HepG2 (cell line): ENCODE results near the gene SREBF1. TPM values are rescaled to one million over a fixed set of nuclear protein-coding genes. Genes with fewer than 3 reads are reported as not detected.

Experiments
- ATAC-seq: fragments of 200-7000 bp; cut with Tn5 transposase; 3 replicates; pipeline ENCODE4 v1.9.1; 2020; ENCODE audit warnings: mild to moderate bottlenecking, moderate library complexity
- BruUV-seq: library from RNA; stranded (reverse); fragments of 400-500 nt; replicated peaks from 2 replicates; lab custom pipeline; 2021; lab: Mats Ljungman, UMichigan
- CTCF ChIA-PET: fragments of 300-600 bp; formaldehyde crosslinking; extraction: SDS; loops from one replicate; lab custom pipeline; 2021; ENCODE audit warnings: low total read pairs, inconsistent platforms, low intra/inter-chr PET ratio; lab: Yijun Ruan, JAX
- POLR2A ChIA-PET: fragments of 350-600 bp; sonication (Branson Sonifier 250); formaldehyde crosslinking; loops from one replicate; lab custom pipeline; 2020; ENCODE audit warnings: antibody characterized with exemption, inconsistent platforms; lab: Yijun Ruan, JAX
- DNase-seq: peaks from one replicate; pipeline ENCODE4 v3.0.0-alpha.2; 2015; ENCODE audit warnings: low spot score
- FAIRE-seq: peaks from 3 replicates; lab custom pipeline; 2011; peaks lifted over from hg19 to GRCh38; lab: Jason Lieb, UNC
- H2AFZ ChIP-seq: one replicate; pipeline ENCODE4 v1.6.1; 2011; ENCODE audit warnings: low read length, inconsistent platforms
- H3K27ac ChIP-seq: fragments of 300-600 bp; 3 replicates; pipeline ENCODE4 v1.8.0; 2011; ENCODE audit warnings: mixed run types, mild to moderate bottlenecking, mixed read lengths, low read length, inconsistent platforms; ENCODE audit not compliant: insufficient read depth; ENCODE audit errors: extremely low read length
- H3K27me3 ChIP-seq, 2 experiments: fragments of 200-600 bp in 1 of 2; 2 replicates in 1 of 2; 3 replicates in 1 of 2; pipeline versions ENCODE4 v1.6.0 to v1.8.0; 2011; ENCODE audit warnings: low read length in 2 of 2, mild to moderate bottlenecking in 2 of 2, moderate library complexity in 2 of 2, inconsistent platforms in 1 of 2; ENCODE audit not compliant: insufficient read depth in 2 of 2, control insufficient read depth in 1 of 2
- H3K36me3 ChIP-seq, 2 experiments: fragments of 200-600 bp in 1 of 2; replicated peaks in 1 of 2; 2 replicates in 1 of 2; 3 replicates in 1 of 2; pipeline versions ENCODE4 v1.5.1 to v1.8.0; 2011; ENCODE audit warnings: low read length in 2 of 2, inconsistent platforms in 1 of 2; ENCODE audit not compliant: insufficient read depth in 2 of 2, control insufficient read depth in 1 of 2
- H3K4me1 ChIP-seq: 2 replicates; pipeline ENCODE4 v1.5.1; 2012; ENCODE audit warnings: low read length, inconsistent platforms; ENCODE audit not compliant: insufficient read depth
- H3K4me2 ChIP-seq: 2 replicates; pipeline ENCODE4 v1.6.0; 2011; ENCODE audit warnings: low read depth, low read length, inconsistent platforms
- H3K4me3 ChIP-seq, 3 experiments: fragments of 200-600 bp in 1 of 3; sonication (generic), shearing (Covaris generic) in 1 of 3; replicated peaks in 1 of 3; 2 replicates each; pipeline ENCODE4 v1.5.1; 2011 to 2016; ENCODE audit warnings: low read length in 3 of 3, inconsistent platforms in 2 of 3, low read depth in 2 of 3, mild to moderate bottlenecking in 2 of 3, control low read depth in 1 of 3, mixed read lengths in 1 of 3; ENCODE audit not compliant: insufficient read depth in 1 of 3
- H3K79me2 ChIP-seq: one replicate; pipeline ENCODE4 v1.6.1; 2011; ENCODE audit warnings: low read length, inconsistent platforms; ENCODE audit not compliant: insufficient read depth
- H3K9ac ChIP-seq: 2 replicates; pipeline ENCODE4 v1.6.0; 2011; ENCODE audit warnings: mild to moderate bottlenecking, low read depth, low read length, inconsistent platforms; ENCODE audit not compliant: insufficient read depth
- H3K9me3 ChIP-seq: 2 replicates; pipeline ENCODE4 v1.5.1; 2012; ENCODE audit warnings: mild to moderate bottlenecking, low read length
- H4K20me1 ChIP-seq: 2 replicates; pipeline ENCODE4 v1.6.0; 2011; ENCODE audit warnings: inconsistent platforms, mild to moderate bottlenecking, low read length, moderate library complexity; ENCODE audit not compliant: insufficient read depth
- AKAP8 ChIP-seq: sonication (generic); formaldehyde crosslinking; IDR thresholded peaks from 2 replicates; pipeline ENCODE4 v1.5.1; 2020; ENCODE audit warnings: mild to moderate bottlenecking, missing genetic modification reagents
- CBX2 ChIP-seq, 2 experiments: fragments of 200-600 bp in 1 of 2; sonication (generic); formaldehyde crosslinking in 1 of 2; IDR thresholded peaks; 2 replicates each; pipeline versions ENCODE4 v1.7.0 to v1.8.1; 2018 to 2022; ENCODE audit warnings: low read depth in 2 of 2, low read length in 1 of 2, mild to moderate bottlenecking in 1 of 2, missing genetic modification reagents in 1 of 2
- HHEX ChIP-seq: IDR thresholded peaks from 2 replicates; pipeline ENCODE4 v1.6.1; 2016; ENCODE audit warnings: control low read depth
- KLF11 ChIP-seq: IDR thresholded peaks from 2 replicates; pipeline ENCODE4 v1.6.1; 2016; ENCODE audit warnings: missing compliant biosample characterization
- MAFG ChIP-seq: sonication (generic); formaldehyde crosslinking; IDR thresholded peaks from 2 replicates; pipeline ENCODE4 v1.5.1; 2020; ENCODE audit warnings: mild to moderate bottlenecking, missing genetic modification reagents
- MIXL1 ChIP-seq: IDR thresholded peaks from 2 replicates; pipeline ENCODE4 v1.6.1; 2016
- MLXIP ChIP-seq: sonication (generic); formaldehyde crosslinking; IDR thresholded peaks from 2 replicates; pipeline ENCODE4 v1.9.0; 2021; ENCODE audit warnings: missing genetic modification reagents, borderline replicate concordance
- NBN ChIP-seq: fragments of 450-650 bp; conservative IDR thresholded peaks from 2 replicates; pipeline ENCODE4 v1.6.1; 2017
- SRSF4 ChIP-seq: fragments of 200-400 bp; formaldehyde crosslinking; IDR thresholded peaks from one replicate; pipeline ENCODE4 v1.6.1; 2018; ENCODE audit warnings: mild to moderate bottlenecking, low read depth, low read length, moderate library complexity; ENCODE audit not compliant: poor library complexity, severe bottlenecking
- THAP11 ChIP-seq: IDR thresholded peaks from 2 replicates; pipeline ENCODE4 v1.6.1; 2016; ENCODE audit warnings: missing biosample characterization, missing genetic modification reagents
- TRIM22 ChIP-seq: fragments of 450-650 bp; IDR thresholded peaks from 2 replicates; pipeline ENCODE4 v1.6.1; 2017
- ZFP41 ChIP-seq: sonication (generic); formaldehyde crosslinking; IDR thresholded peaks from 2 replicates; pipeline ENCODE4 v1.4.0; 2020; ENCODE audit warnings: mild to moderate bottlenecking, missing genetic modification reagents, borderline replicate concordance
- ZFP90 ChIP-seq: sonication (generic); formaldehyde crosslinking; IDR thresholded peaks from 2 replicates; pipeline ENCODE4 v1.8.0; 2022; ENCODE audit warnings: missing genetic modification reagents, mild to moderate bottlenecking, inconsistent platforms, borderline replicate concordance
- ZNF121 ChIP-seq: sonication (generic); formaldehyde crosslinking; IDR thresholded peaks from 2 replicates; pipeline ENCODE4 v1.5.0; 2020; ENCODE audit warnings: mild to moderate bottlenecking, missing genetic modification reagents
- ZNF652 ChIP-seq: IDR thresholded peaks from 2 replicates; pipeline ENCODE4 v1.6.1; 2016; ENCODE audit warnings: low read depth, borderline replicate concordance
- ZNF691 ChIP-seq: sonication (generic); formaldehyde crosslinking; IDR thresholded peaks from 2 replicates; pipeline ENCODE4 v1.4.0; 2020; ENCODE audit warnings: missing genetic modification reagents, low read depth, mild to moderate bottlenecking, borderline replicate concordance
- ZNF7 ChIP-seq: IDR thresholded peaks from 2 replicates; pipeline ENCODE4 v1.6.1; 2016; ENCODE audit warnings: missing biosample characterization, missing genetic modification reagents
- ZNF75D ChIP-seq: sonication (generic); formaldehyde crosslinking; IDR thresholded peaks from 2 replicates; pipeline ENCODE4 v1.8.1; 2023; ENCODE audit warnings: missing genetic modification reagents, mild to moderate bottlenecking, borderline replicate concordance
- ZNF879 ChIP-seq: sonication (generic); formaldehyde crosslinking; IDR thresholded peaks from 2 replicates; pipeline ENCODE4 v1.8.1; 2023; ENCODE audit warnings: missing genetic modification reagents
- WGBS: methylation state at CpG from one replicate; pipeline ENCODE4 v1.1.6; 2017; ENCODE audit warnings: low lambda C conversion rate; 5-methylcytosine and 5-hydroxymethylcytosine counted together
- in situ Hi-C: cut with HindIII; loops from 2 replicates; pipeline ENCODE4 v1.10.0; 2017; ENCODE audit warnings: low pct_unique_long_range_greater_than_20kb; ENCODE audit not compliant: extremely low pct_ligation_motif_present
- intact Hi-C: fragments of 100-400 bp; cut with micrococcal nuclease; formaldehyde crosslinking; loops from one replicate; pipeline ENCODE4 v1.10.0; 2022; ENCODE audit not compliant: unreplicated experiment
- polyA plus RNA-seq, 8 experiments: library from polyadenylated mRNA; depleted of rRNA in 3 of 8; stranded (reverse) in 7 of 8; unstranded in 1 of 8; fragments of >200 nt; fragmentation: Illumina TruSeq in 4 of 8; extraction: Trizol in 4 of 8; gene quantifications; 2 replicates each; pipeline versions ENCODE4 v1.2.1 to v1.2.3, GENCODE V29; 2011 to 2016; ENCODE audit warnings: low read depth in 4 of 8, missing spikeins in 1 of 8, mixed read lengths in 1 of 8; ENCODE audit not compliant: insufficient read depth in 1 of 8
- total RNA-seq, 5 experiments: library from RNA; depleted of rRNA; stranded (reverse); fragments of >200 nt; fragmentation: Illumina TruSeq; extraction: Trizol; gene quantifications; 2 replicates each; pipeline ENCODE4 v1.2.3, GENCODE V29; 2016; ENCODE audit warnings: low read depth in 1 of 5

Gene SREBF1
- total and polyA plus RNA-seq, 2 of the 13 experiments (the other 11 are each of a cell fraction or from before 2014, with no cell fraction given) = 34.3 to 38.0 TPM

- H3K4me2 ChIP-seq = 0 out of 2 replicates have a peak overlapping the region, but pooled peaks have one; percentile 34
- no TSS peak for BruUV-seq
- intact Hi-C loops = loop anchor here (1.0 kb wide), 2 partner anchors 24 to 48 kb away; partner anchors contain the start of gene SREBF1
- H2AFZ ChIP-seq = no peak overlapping the region
- H3K4me1 ChIP-seq = peaks cover 28% of the 10 kb centered on the region
- CTCF ChIA-PET = interaction anchor here (0.9 to 3.6 kb wide), 5 partner anchors 25 to 107 kb away, joined by 3 to 53 read pairs (median 3); no protein-coding TSS in a partner anchor
- DNase-seq (peak; percentile 52), ATAC-seq (peak; percentile 50), FAIRE-seq (peak; percentile 12)
- no peaks in the 10 kb centered on the region for H3K79me2 ChIP-seq
- 18% methylated on average over 18 of the region's 59 CpGs for WGBS
- H3K27me3 ChIP-seq = no peaks in the 10 kb centered on the region
- no peak overlapping the region for H3K9ac ChIP-seq
- H3K9me3 ChIP-seq = no peaks in the 10 kb centered on the region
- no peak overlapping the region for H3K4me3 ChIP-seq
- H3K27ac ChIP-seq = peak overlapping the region; percentile 58
- peaks cover 33 to 39% of the 10 kb centered on the region in 2 experiments for H3K36me3 ChIP-seq
- in situ Hi-C loops = loop anchor here (5.0 kb wide), 1 partner anchor 50 kb away; no protein-coding TSS in a partner anchor
- POLR2A ChIA-PET = interaction anchor here (0.9 to 2.7 kb wide), 5 partner anchors 19 to 44 kb away, joined by 4 to 26 read pairs (median 5); partner anchors contain the start of gene SREBF1
- H4K20me1 ChIP-seq = 0 out of 2 replicates have a peak, but pooled peaks cover 11% of the 10 kb centered on the region
- TF ChIP-seq ZNF75D (CRISPR knock-in tag) (no peak), ZNF879 (no peak), HHEX (no peak), ZNF691 (CRISPR knock-in tag) (no peak; the same call in 1 of the 2 replicates), ZNF7 (CRISPR knock-in tag) (no peak), ZFP90 (CRISPR knock-in tag) (no peak; the same call in 1 of the 2 replicates), SRSF4 (no peak), ZNF652 (CRISPR knock-in tag) (0 out of 2 replicates have a peak, but pooled peaks have one; percentile 21), KLF11 (CRISPR knock-in tag) (no peak), TRIM22 (no peak), ZNF121 (CRISPR knock-in tag) (0 out of 2 replicates have a peak, but pooled peaks have one; percentile 15), AKAP8 (CRISPR knock-in tag) (0 out of 2 replicates have a peak, but pooled peaks have one; percentile 53), MLXIP (no peak), MAFG (CRISPR knock-in tag) (no peak), CBX2 (IDR thresholded peaks at IDR 0.05; ENCODE audit: low read depth, low read length) (no peak), CBX2 (CRISPR knock-in tag; IDR thresholded peaks at IDR 0.05; ENCODE audit: low read depth) (no peak), NBN (no peak), THAP11 (CRISPR knock-in tag) (no peak), MIXL1 (CRISPR knock-in tag) (no peak), ZFP41 (no peak)
These were observed 24.4 kb downstream of the SREBF1 start for GRCh38 chr17:17812211-17813054.
